GM19239 (cell line): ENCODE measurements around the gene NDUFA5.
"Not testable (repeated sequence)": the region's sequence is repeated elsewhere in the genome, so short reads cannot be mapped to it uniquely, and the experiment has no call there.

Experiments used
- DNase-seq: peaks from one replicate; pipeline ENCODE4 v3.0.0; 2011; ENCODE audit warnings: low spot score; ENCODE audit not compliant: insufficient read length
- FAIRE-seq: peaks from 2 replicates; lab custom pipeline; 2011; peaks lifted over from hg19 to GRCh38; lab: Jason Lieb, UNC

The NDUFA5 gene

GRCh38 chr7:123527712-123528225, 29.8 kb downstream of the NDUFA5 start:
- not testable (repeated sequence) for FAIRE-seq, DNase-seq

- FAIRE-seq = not testable (repeated sequence)
These were observed 31.1 kb downstream of the NDUFA5 start for GRCh38 chr7:123526533-123526932.

GRCh38 chr7:123522066-123522465, 35.6 kb downstream of the NDUFA5 start:
- no peak for DNase-seq
- FAIRE-seq = no peak

More at GRCh38 chr7:123526533-123526932, 31.1 kb downstream of the NDUFA5 start:
- not testable (repeated sequence) for DNase-seq

- no peak for FAIRE-seq
- no peak for DNase-seq
These were observed 52.4 kb downstream of the NDUFA5 start for GRCh38 chr7:123505221-123505620.

GRCh38 chr7:123502201-123502600, 55.4 kb downstream of the NDUFA5 start:
- no peak for FAIRE-seq
- no peak for DNase-seq

GRCh38 chr7:123500878-123501489, 56.6 kb downstream of the NDUFA5 start:
- no peak for FAIRE-seq

GRCh38 chr7:123499211-123499970, 58.2 kb downstream of the NDUFA5 start:
- FAIRE-seq = no peak
- DNase-seq = no peak

More at GRCh38 chr7:123500878-123501489, 56.6 kb downstream of the NDUFA5 start:
- no peak for DNase-seq

- FAIRE-seq = no peak
- no peak for DNase-seq
These were observed 59.0 kb downstream of the NDUFA5 start for GRCh38 chr7:123498601-123499000.

GRCh38 chr7:123498031-123498430, 59.6 kb downstream of the NDUFA5 start:
- no peak for DNase-seq
- FAIRE-seq = no peak

GRCh38 chr7:123494193-123494796, 63.3 kb downstream of the NDUFA5 start:
- FAIRE-seq = peak; percentile 52
- peak; percentile 1 for DNase-seq

GRCh38 chr7:123492485-123492884, 65.1 kb downstream of the NDUFA5 start:
- DNase-seq (no peak), FAIRE-seq (no peak)
